ENCODE data around the gene THY1.

THY1 gene

GRCh38 chr11:119421351-119421750, 1.6 kb downstream of the THY1 start:
- Mint-ChIP-seq H3K4me3 (no peak overlapping the region), H3K9me3 (no peaks in the 10 kb centered on the region), H3K36me3 (ENCODE audit: insufficient read depth) (no peaks in the 10 kb centered on the region), H3K27ac (ENCODE audit: low read depth) (no peak overlapping the region), H3K27me3 (peaks cover 82% of the 10 kb centered on the region), H3K4me1 (peaks cover 17% of the 10 kb centered on the region)
- DNase-seq (ENCODE audit: low spot score in 2 of 2) (no peak), ATAC-seq (replicated peaks; ENCODE audit: extremely low read depth, poor library complexity, severe bottlenecking) (no peak)

GRCh38 chr11:119420631-119421030, 2.3 kb downstream of the THY1 start:
- Mint-ChIP-seq H3K4me3 (no peak overlapping the region), H3K27me3 (peaks cover 75% of the 10 kb centered on the region), H3K36me3 (ENCODE audit: insufficient read depth) (no peaks in the 10 kb centered on the region), H3K27ac (ENCODE audit: low read depth) (no peak overlapping the region), H3K9me3 (no peaks in the 10 kb centered on the region), H3K4me1 (peaks cover 13% of the 10 kb centered on the region)
- DNase-seq (ENCODE audit: low spot score in 2 of 2) (no peak), ATAC-seq (replicated peaks; ENCODE audit: extremely low read depth, poor library complexity, severe bottlenecking) (no peak)

- no peaks in the 10 kb centered on the region for H3K9me3 Mint-ChIP-seq
- peaks cover 70% of the 10 kb centered on the region for H3K27me3 Mint-ChIP-seq
- H3K4me1 Mint-ChIP-seq, result peaks cover 13% of the 10 kb centered on the region
- H3K27ac Mint-ChIP-seq (ENCODE audit: low read depth), result no peak overlapping the region
- H3K4me3 Mint-ChIP-seq, result no peak overlapping the region
- no peak for ATAC-seq (replicated peaks; ENCODE audit: extremely low read depth, poor library complexity, severe bottlenecking)
- H3K36me3 Mint-ChIP-seq (ENCODE audit: insufficient read depth), result no peaks in the 10 kb centered on the region
- DNase-seq (ENCODE audit: low spot score in 2 of 2), result no peak
Observed at GRCh38 chr11:119419834-119420492, 3.0 kb downstream of the THY1 start.

GRCh38 chr11:119419246-119419645, 3.7 kb downstream of the THY1 start:
- Mint-ChIP-seq H3K27ac (ENCODE audit: low read depth) (no peak overlapping the region), H3K36me3 (ENCODE audit: insufficient read depth) (no peaks in the 10 kb centered on the region), H3K9me3 (peaks cover 4% of the 10 kb centered on the region), H3K4me1 (peaks cover 13% of the 10 kb centered on the region), H3K4me3 (no peak overlapping the region), H3K27me3 (peaks cover 68% of the 10 kb centered on the region)
- ATAC-seq (replicated peaks; ENCODE audit: extremely low read depth, poor library complexity, severe bottlenecking) (no peak), DNase-seq (ENCODE audit: low spot score in 2 of 2) (no peak)

GRCh38 chr11:119418759-119419158, 4.2 kb downstream of the THY1 start:
- H3K36me3 Mint-ChIP-seq (ENCODE audit: insufficient read depth), result no peaks in the 10 kb centered on the region
- no peak overlapping the region for H3K27ac Mint-ChIP-seq (ENCODE audit: low read depth)
- DNase-seq (ENCODE audit: low spot score in 2 of 2), result no peak
- no peak for ATAC-seq (replicated peaks; ENCODE audit: extremely low read depth, poor library complexity, severe bottlenecking)
- H3K9me3 Mint-ChIP-seq, result peaks cover 5% of the 10 kb centered on the region
- H3K4me3 Mint-ChIP-seq, result no peak overlapping the region
- peaks cover 66% of the 10 kb centered on the region for H3K27me3 Mint-ChIP-seq
- H3K4me1 Mint-ChIP-seq, result peaks cover 13% of the 10 kb centered on the region

- H3K9me3 Mint-ChIP-seq, result peaks cover 5% of the 10 kb centered on the region
- H3K27me3 Mint-ChIP-seq, result peaks cover 58% of the 10 kb centered on the region
- ATAC-seq (replicated peaks; ENCODE audit: extremely low read depth, poor library complexity, severe bottlenecking) (no peak), DNase-seq (ENCODE audit: low spot score in 2 of 2) (no peak)
- H3K27ac Mint-ChIP-seq (ENCODE audit: low read depth), result no peak overlapping the region
- no peak overlapping the region for H3K4me3 Mint-ChIP-seq
- peaks cover 13% of the 10 kb centered on the region for H3K4me1 Mint-ChIP-seq
- no peaks in the 10 kb centered on the region for H3K36me3 Mint-ChIP-seq (ENCODE audit: insufficient read depth)
Observed at GRCh38 chr11:119417726-119418540, 5.0 kb downstream of the THY1 start.

GRCh38 chr11:119416606-119417580, 6.1 kb downstream of the THY1 start:
- Mint-ChIP-seq H3K9me3 (peaks cover 5% of the 10 kb centered on the region), H3K36me3 (ENCODE audit: insufficient read depth) (no peaks in the 10 kb centered on the region), H3K4me3 (no peak overlapping the region), H3K27me3 (peaks cover 48% of the 10 kb centered on the region), H3K4me1 (peaks cover 2% of the 10 kb centered on the region), H3K27ac (ENCODE audit: low read depth) (no peak overlapping the region)
- no peak for DNase-seq (ENCODE audit: low spot score in 2 of 2)
- ATAC-seq (replicated peaks; ENCODE audit: extremely low read depth, poor library complexity, severe bottlenecking), result no peak

GRCh38 chr11:119415966-119416365, 7.0 kb downstream of the THY1 start:
- no peak for DNase-seq (ENCODE audit: low spot score in 2 of 2)
- H3K4me1 Mint-ChIP-seq, result no peaks in the 10 kb centered on the region
- H3K27ac Mint-ChIP-seq (ENCODE audit: low read depth), result no peak overlapping the region
- H3K36me3 Mint-ChIP-seq (ENCODE audit: insufficient read depth), result no peaks in the 10 kb centered on the region
- H3K27me3 Mint-ChIP-seq, result peaks cover 41% of the 10 kb centered on the region
- no peak overlapping the region for H3K4me3 Mint-ChIP-seq
- ATAC-seq (replicated peaks; ENCODE audit: extremely low read depth, poor library complexity, severe bottlenecking), result no peak
- H3K9me3 Mint-ChIP-seq, result peaks cover 5% of the 10 kb centered on the region

GRCh38 chr11:119415517-119415916, 7.5 kb downstream of the THY1 start:
- DNase-seq (ENCODE audit: low spot score in 2 of 2) (no peak), ATAC-seq (replicated peaks; ENCODE audit: extremely low read depth, poor library complexity, severe bottlenecking) (no peak)
- Mint-ChIP-seq H3K4me3 (no peak overlapping the region), H3K27ac (ENCODE audit: low read depth) (no peak overlapping the region), H3K27me3 (peaks cover 37% of the 10 kb centered on the region), H3K36me3 (ENCODE audit: insufficient read depth) (no peaks in the 10 kb centered on the region), H3K9me3 (peaks cover 5% of the 10 kb centered on the region), H3K4me1 (no peaks in the 10 kb centered on the region)

GRCh38 chr11:119414734-119415133, 8.2 kb downstream of the THY1 start:
- Mint-ChIP-seq H3K4me1 (no peaks in the 10 kb centered on the region), H3K4me3 (no peak overlapping the region), H3K27me3 (peaks cover 29% of the 10 kb centered on the region), H3K27ac (ENCODE audit: low read depth) (no peak overlapping the region), H3K9me3 (peaks cover 5% of the 10 kb centered on the region), H3K36me3 (ENCODE audit: insufficient read depth) (no peaks in the 10 kb centered on the region)
- ATAC-seq (replicated peaks; ENCODE audit: extremely low read depth, poor library complexity, severe bottlenecking) (no peak), DNase-seq (ENCODE audit: low spot score in 2 of 2) (no peak)

- H3K27ac Mint-ChIP-seq (ENCODE audit: low read depth), result no peak overlapping the region
- peaks cover 5% of the 10 kb centered on the region for H3K9me3 Mint-ChIP-seq
- no peak overlapping the region for H3K4me3 Mint-ChIP-seq
- H3K36me3 Mint-ChIP-seq (ENCODE audit: insufficient read depth), result no peaks in the 10 kb centered on the region
- peaks cover 25% of the 10 kb centered on the region for H3K27me3 Mint-ChIP-seq
- ATAC-seq (replicated peaks; ENCODE audit: extremely low read depth, poor library complexity, severe bottlenecking), result no peak
- no peaks in the 10 kb centered on the region for H3K4me1 Mint-ChIP-seq
- no peak for DNase-seq (ENCODE audit: low spot score in 2 of 2)
Observed at GRCh38 chr11:119414321-119414720, 8.7 kb downstream of the THY1 start.

- DNase-seq (ENCODE audit: low spot score in 2 of 2), result no peak
- Mint-ChIP-seq H3K9me3 (peaks cover 5% of the 10 kb centered on the region), H3K4me3 (no peak overlapping the region), H3K27me3 (peaks cover 11% of the 10 kb centered on the region), H3K27ac (ENCODE audit: low read depth) (no peak overlapping the region), H3K4me1 (no peaks in the 10 kb centered on the region), H3K36me3 (ENCODE audit: insufficient read depth) (no peaks in the 10 kb centered on the region)
- ATAC-seq (replicated peaks; ENCODE audit: extremely low read depth, poor library complexity, severe bottlenecking), result no peak
Observed at GRCh38 chr11:119412072-119412471, 10.9 kb downstream of the THY1 start.

All from central memory CD8-positive, alpha-beta T cell (primary cell).